GM19025 (cell line): Measurements from ENCODE around the gene PARPBP.
A peak's percentile ranks its signal among the peaks of the same experiment; 100 is the strongest.
"Not testable (repeated sequence)": the region's sequence is repeated elsewhere in the genome, so short reads cannot be mapped to it uniquely, and the experiment has no call there.

Source experiments
- ATAC-seq: cut with Tn5 transposase; IDR thresholded peaks from one replicate; pipeline ENCODE4 v1.9.1; 2021; ENCODE audit warnings: mild to moderate bottlenecking, low read depth, moderate library complexity; ENCODE audit not compliant: unreplicated experiment

The PARPBP gene, protein sequence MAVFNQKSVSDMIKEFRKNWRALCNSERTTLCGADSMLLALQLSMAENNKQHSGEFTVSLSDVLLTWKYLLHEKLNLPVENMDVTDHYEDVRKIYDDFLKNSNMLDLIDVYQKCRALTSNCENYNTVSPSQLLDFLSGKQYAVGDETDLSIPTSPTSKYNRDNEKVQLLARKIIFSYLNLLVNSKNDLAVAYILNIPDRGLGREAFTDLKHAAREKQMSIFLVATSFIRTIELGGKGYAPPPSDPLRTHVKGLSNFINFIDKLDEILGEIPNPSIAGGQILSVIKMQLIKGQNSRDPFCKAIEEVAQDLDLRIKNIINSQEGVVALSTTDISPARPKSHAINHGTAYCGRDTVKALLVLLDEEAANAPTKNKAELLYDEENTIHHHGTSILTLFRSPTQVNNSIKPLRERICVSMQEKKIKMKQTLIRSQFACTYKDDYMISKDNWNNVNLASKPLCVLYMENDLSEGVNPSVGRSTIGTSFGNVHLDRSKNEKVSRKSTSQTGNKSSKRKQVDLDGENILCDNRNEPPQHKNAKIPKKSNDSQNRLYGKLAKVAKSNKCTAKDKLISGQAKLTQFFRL

DNA sequence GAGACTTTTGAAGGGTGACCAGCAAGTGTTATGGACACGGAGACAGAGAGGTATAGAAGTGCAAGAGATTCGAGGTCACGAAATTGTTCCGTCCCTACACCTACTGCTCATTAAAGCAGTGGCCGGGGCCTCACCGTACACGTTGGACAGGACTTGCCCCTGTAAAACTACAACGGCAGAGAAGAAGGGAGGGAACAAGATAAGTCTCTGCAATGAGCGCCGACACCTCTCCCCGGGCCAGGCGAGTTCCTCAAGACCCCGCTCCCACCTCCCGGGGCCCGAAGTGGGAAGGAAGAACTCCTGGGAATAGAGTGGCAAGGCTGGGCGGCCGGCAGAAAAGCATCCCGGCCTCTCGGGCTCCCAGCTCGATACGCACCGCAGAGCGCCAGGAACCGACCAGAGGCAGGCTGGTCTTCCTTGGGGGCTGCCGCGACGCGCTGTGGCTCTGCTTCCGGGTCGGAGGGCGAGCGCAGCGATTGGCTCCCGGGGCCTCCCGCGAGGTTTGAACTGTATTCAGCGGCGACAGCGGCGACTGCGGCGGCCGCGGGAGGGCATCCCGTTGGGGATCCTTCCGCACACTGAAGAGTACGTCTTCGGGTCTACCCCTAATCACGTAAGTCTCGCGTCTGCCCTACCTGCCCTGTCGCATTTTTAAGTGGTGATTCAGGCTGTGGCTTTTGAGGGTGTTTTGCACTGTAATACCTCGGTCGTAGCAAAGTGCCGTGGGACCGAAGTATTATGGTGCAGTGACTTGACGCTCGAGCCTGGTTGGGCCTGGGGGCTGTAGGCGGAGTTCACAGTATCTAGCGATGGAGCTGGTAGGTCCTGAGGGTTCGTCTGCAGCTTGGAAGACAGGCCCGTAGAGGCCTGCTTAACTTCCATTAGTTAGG lies at the start of gene PARPBP, which contains the start of gene NUP37:
TSS of gene PARPBP (plus strand) at position 510 of the 890 bp plus-strand sequence. CDS start 3,706 bp downstream, outside the sequence.
TSS of gene NUP37 (minus strand) at position 441 of the 890 bp plus-strand sequence. CDS start 1,596 bp downstream, outside the sequence.
- ATAC-seq: peak; percentile 97

DNA sequence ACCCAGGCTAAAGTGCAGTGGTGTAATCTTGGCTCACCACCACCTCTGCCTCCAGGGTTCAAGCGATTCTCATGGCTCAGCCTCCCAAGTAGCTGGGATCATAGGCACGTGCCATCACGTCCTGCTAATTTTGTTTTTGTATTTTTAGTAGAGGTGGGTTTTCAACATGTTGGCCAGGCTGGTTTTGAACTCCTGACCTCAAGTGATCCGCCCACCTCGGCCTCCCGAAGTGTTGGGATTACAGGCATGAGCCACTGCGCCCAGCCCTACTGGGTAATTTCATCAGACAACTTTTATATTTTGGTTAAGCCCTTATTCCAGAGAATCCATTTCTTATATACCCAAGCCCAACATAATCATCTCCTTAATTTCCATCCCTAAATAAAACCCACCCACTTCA lies 47.9 kb upstream of the PARPBP start:
- not testable (repeated sequence) for ATAC-seq

DNA sequence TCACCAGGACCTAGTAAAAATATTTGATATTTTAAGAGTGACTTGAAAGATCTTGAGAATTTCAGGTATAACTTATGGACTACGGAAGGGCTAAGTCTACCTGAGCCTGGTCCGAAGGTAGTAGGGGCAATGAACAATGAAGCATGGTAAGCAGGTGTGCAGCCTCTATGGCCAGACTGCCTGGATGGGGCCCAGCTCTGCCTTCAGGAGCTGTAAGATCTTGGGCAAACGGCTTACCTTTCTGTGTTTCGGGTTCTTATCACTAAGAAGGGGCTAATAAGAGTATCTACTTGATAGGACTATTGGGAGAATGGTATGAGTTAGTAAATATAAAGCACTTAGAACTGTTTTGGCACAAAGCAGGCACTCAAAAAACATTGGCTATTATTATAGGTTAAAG lies 39.1 kb upstream of the PARPBP start:
- no peak for ATAC-seq

GRCh38 chr12:102089228-102089835 lies 30.7 kb upstream of the PARPBP start:
- not testable (repeated sequence) for ATAC-seq

- no peak for ATAC-seq
These were observed 26.7 kb upstream of the PARPBP start for GRCh38 chr12:102093319-102093718.

GRCh38 chr12:102095677-102096263 lies 24.2 kb upstream of the PARPBP start:
- no peak for ATAC-seq

DNA sequence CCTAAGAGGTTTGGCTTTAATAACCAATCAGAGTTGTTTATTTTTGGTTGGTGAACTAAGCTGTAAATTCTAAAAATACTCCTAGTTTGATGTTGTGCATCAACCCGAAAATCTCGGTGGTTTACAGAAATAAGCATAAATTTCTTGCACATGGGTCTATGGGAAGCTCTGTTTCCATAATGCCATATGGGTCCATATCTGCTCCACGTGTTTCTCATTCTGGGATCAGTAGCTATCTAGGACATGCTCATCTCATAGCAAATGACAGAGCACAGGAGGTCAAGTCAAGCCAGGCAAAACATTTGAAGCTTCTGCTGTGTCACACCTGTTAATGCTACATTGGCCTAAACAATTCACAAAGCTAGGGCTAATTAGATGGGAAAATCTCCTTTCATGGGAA lies 23.1 kb upstream of the PARPBP start:
- ATAC-seq: no peak

DNA sequence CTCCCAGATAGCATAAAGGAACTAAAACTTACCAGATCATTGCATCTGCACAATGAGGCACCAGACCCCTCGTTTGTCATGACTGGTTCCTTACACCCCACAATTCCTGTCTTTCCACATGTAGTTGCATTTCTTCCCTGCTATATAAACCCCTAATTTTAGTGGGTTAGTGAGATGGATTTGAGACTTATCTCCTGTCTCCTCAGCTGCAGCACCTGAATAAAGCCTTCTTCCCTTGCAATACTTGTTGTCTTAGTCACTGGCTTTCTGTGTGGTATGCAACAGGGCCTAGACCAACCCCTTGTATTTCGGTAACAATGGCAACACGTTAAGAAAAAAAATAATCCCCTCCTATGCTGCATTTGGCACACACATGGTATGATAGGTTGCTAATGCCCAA lies 13.1 kb upstream of the PARPBP start:
- ATAC-seq: no peak

- no peak for ATAC-seq
These were observed 12.0 kb upstream of the PARPBP start for GRCh38 chr12:102107970-102108369.

GRCh38 chr12:102110782-102111181 lies 9.2 kb upstream of the PARPBP start:
- ATAC-seq: no peak

- no peak for ATAC-seq
These were observed 5.8 kb upstream of the PARPBP start for GRCh38 chr12:102114212-102114611.

DNA sequence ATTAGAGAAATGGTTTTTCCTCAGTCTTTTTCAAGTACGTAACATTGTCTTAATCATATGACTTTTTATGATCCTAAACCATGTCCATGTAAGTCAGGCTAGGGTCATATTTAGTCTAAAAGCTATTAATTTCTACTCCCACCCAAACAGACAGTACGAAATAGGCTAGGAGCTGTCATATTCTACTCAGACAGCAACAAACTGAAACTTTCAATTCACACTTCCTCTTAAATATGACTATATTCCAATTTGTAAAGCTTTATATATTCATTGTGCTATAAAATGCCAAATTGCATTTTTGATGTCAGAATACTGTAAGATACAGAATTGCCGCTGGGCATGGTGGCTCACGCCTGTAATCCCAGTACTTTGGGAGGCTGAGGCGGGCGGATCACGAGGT lies 3.6 kb upstream of the PARPBP start:
- ATAC-seq: no peak

DNA sequence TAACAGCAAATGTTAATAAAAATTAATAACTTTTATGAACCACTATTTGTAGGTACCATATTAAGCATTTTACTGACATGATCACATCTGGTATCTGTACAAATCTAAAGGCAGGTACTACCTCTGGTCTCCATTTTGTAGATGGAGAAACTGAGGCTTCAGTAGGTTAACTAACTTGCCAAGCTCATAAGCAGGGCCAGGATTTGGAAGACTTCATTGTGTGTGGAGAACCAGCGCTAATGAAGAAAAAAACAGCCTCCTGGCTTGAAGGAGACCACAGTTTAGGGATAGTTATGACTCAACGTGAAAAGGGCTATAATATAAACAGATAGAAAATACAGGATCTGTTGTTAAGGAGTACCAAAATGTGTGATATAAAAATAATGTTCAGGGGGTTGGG lies 1.1 kb upstream of the PARPBP start:
- ATAC-seq: no peak

DNA sequence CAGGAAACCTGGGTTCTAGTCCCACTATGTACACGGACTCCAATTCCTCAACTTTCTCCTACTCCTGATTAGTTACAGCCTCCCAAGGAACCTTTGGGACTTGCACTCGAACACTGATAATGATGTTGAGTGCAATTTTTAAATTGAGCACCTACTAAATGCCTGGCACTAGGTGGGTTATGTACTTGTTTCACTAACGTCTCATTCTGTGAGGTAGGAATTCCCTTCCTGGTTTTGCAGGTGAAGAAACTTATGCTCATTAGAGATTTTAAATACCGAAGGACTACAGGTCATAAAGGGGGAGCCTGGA lies 536 bp downstream of the PARPBP start:
- no peak for ATAC-seq

- no peak for ATAC-seq
These were observed 903 bp downstream of the PARPBP start for GRCh38 chr12:102120886-102121285.

- ATAC-seq: not testable (repeated sequence)
These were observed 1.3 kb downstream of the PARPBP start for GRCh38 chr12:102121328-102121727.

DNA sequence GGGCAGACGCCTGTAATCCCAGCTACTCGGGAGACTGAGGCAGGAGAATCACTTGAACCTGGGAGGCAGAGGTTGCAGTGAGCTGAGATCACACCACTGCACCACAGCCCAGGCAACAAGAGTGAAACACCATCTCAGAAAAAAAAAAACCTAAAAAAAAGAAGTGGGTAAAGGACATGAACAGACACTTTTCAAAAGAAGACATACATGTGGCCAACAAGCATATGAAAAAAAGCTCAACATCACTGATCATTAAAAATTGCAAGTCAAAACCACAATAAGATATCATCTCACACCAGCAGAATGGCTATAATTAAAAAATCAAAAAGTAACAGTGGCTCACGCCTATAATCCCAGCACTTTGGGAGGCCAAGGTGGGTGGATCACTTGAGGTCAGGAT lies 10.7 kb downstream of the PARPBP start:
- not testable (repeated sequence) for ATAC-seq

GRCh38 chr12:102131442-102131841 lies 11.5 kb downstream of the PARPBP start:
- not testable (repeated sequence) for ATAC-seq

GRCh38 chr12:102137619-102138018 lies 17.6 kb downstream of the PARPBP start:
- not testable (repeated sequence) for ATAC-seq

GRCh38 chr12:102142866-102143373 lies 22.9 kb downstream of the PARPBP start:
- not testable (repeated sequence) for ATAC-seq
